Mesothelial cell of epicardium (in vitro differentiated cells): Measurements from ENCODE around the gene LIG1. TPM values are rescaled to one million over a fixed set of nuclear protein-coding genes. Genes with fewer than 3 reads are reported as not detected.
A peak's percentile ranks its signal among the peaks of the same experiment; 100 is the strongest.

Source experiments
- DNase-seq, 2 experiments: peaks; one replicate each; pipeline ENCODE4 v3.0.0; 2021; ENCODE audit warnings: low spot score in 2 of 2; ENCODE audit not compliant: unreplicated experiment in 2 of 2
- H3K27ac Mint-ChIP-seq: 2 replicates; pipeline ENCODE4 v1.8.0; 2021; ENCODE audit warnings: mixed read lengths
- H3K27me3 Mint-ChIP-seq: 2 replicates; pipeline ENCODE4 v1.8.0; 2021; ENCODE audit warnings: low read depth, mixed read lengths
- H3K36me3 Mint-ChIP-seq: 2 replicates; pipeline ENCODE4 v1.8.0; 2021; ENCODE audit warnings: mixed read lengths
- H3K4me1 Mint-ChIP-seq: 2 replicates; pipeline ENCODE4 v1.8.0; 2021; ENCODE audit warnings: mixed read lengths
- H3K4me3 Mint-ChIP-seq: 2 replicates; pipeline ENCODE4 v1.8.0; 2021; ENCODE audit warnings: mild to moderate bottlenecking, moderate library complexity, mixed read lengths
- H3K9me3 Mint-ChIP-seq: 2 replicates; pipeline ENCODE4 v1.8.0; 2021; ENCODE audit warnings: mixed read lengths
- total RNA-seq: library from RNA; stranded (reverse); gene quantifications from 3 replicates; pipeline ENCODE4 v1.2.1, GENCODE V29; 2021
- TF ChIP-seq, protein P1 (sequence below): fragments of 200-600 bp; sonication (generic); IDR thresholded peaks from one replicate; pipeline ENCODE4 v1.5.0; 2021; ENCODE audit warnings: antibody characterized with exemption; ENCODE audit not compliant: unreplicated experiment

The LIG1 gene
- total RNA-seq, 1 donor from 2014 or later = 66.5 TPM

GRCh38 chr19:48175578-48175977 lies 5.4 kb upstream of the LIG1 start:
- peaks cover 3% of the 10 kb centered on the region for H3K9me3 Mint-ChIP-seq
- no peak overlapping the region for H3K4me3 Mint-ChIP-seq
- H3K27ac Mint-ChIP-seq = peak overlapping the region; percentile 40
- peaks cover 8% of the 10 kb centered on the region for H3K4me1 Mint-ChIP-seq
- TF ChIP-seq, protein P1, sequence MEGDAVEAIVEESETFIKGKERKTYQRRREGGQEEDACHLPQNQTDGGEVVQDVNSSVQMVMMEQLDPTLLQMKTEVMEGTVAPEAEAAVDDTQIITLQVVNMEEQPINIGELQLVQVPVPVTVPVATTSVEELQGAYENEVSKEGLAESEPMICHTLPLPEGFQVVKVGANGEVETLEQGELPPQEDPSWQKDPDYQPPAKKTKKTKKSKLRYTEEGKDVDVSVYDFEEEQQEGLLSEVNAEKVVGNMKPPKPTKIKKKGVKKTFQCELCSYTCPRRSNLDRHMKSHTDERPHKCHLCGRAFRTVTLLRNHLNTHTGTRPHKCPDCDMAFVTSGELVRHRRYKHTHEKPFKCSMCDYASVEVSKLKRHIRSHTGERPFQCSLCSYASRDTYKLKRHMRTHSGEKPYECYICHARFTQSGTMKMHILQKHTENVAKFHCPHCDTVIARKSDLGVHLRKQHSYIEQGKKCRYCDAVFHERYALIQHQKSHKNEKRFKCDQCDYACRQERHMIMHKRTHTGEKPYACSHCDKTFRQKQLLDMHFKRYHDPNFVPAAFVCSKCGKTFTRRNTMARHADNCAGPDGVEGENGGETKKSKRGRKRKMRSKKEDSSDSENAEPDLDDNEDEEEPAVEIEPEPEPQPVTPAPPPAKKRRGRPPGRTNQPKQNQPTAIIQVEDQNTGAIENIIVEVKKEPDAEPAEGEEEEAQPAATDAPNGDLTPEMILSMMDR = no peak
- DNase-seq = no peak
- peaks cover 49% of the 10 kb centered on the region for H3K36me3 Mint-ChIP-seq
- no peaks in the 10 kb centered on the region for H3K27me3 Mint-ChIP-seq

DNA sequence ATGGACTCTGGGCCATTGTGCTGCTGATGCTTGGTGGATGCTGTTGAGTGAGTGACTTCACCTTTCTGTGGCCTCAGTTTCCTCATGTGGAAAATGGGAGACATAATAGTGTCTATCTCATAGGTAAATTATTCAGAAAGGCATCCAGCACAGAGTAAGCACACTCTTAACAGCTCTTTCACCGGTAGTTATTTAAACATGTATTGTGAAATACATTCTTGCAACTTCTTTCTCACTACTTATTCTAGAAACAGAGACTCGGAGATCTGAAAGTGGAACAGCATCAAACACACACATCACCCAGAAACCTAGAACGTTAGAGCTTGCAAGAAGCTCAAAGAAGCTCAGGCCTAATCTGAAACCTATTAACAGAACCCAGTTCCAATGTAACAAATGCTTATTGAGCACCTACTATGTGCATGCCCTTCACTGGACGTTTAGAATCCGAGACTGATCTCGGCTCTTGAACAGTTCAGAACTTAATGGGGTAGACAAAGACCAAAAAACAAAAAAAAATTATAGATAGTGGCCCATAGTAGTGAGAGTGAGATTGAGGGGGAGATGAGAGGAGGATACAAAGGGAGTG lies 4.4 kb upstream of the LIG1 start:
- peaks cover 10% of the 10 kb centered on the region for H3K4me1 Mint-ChIP-seq
- no peak for DNase-seq
- H3K27me3 Mint-ChIP-seq = no peaks in the 10 kb centered on the region
- TF ChIP-seq, protein P1 = no peak
- no peak overlapping the region for H3K27ac Mint-ChIP-seq
- H3K36me3 Mint-ChIP-seq = peaks cover 40% of the 10 kb centered on the region
- H3K9me3 Mint-ChIP-seq = no peaks in the 10 kb centered on the region
- no peak overlapping the region for H3K4me3 Mint-ChIP-seq

DNA sequence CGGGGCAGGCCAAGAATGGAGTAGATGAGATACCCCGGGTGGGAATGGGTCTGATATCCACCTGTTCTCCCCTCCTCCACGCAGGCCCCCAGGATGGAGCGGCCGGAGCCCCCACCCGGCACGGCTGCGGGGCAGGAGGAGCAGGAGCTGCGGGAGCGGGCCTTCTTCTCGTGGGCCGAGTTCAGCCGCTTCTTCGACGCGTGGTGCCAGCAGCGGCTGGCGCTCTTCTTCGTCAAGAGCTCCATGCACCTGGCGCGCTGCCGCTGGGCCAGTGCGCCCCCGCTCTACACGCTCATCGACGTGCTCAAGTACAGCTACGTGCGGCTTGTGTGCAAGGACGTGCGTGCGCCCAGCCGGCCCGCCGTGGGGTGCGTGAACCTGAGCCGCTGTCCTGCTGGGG lies 1.6 kb upstream of the LIG1 start:
- H3K27ac Mint-ChIP-seq = no peak overlapping the region
- DNase-seq = no peak
- H3K4me1 Mint-ChIP-seq = peaks cover 18% of the 10 kb centered on the region
- TF ChIP-seq, protein P1 = no peak
- no peaks in the 10 kb centered on the region for H3K27me3 Mint-ChIP-seq
- H3K4me3 Mint-ChIP-seq = peak overlapping the region; percentile 96
- no peaks in the 10 kb centered on the region for H3K9me3 Mint-ChIP-seq
- H3K36me3 Mint-ChIP-seq = peaks cover 24% of the 10 kb centered on the region

DNA sequence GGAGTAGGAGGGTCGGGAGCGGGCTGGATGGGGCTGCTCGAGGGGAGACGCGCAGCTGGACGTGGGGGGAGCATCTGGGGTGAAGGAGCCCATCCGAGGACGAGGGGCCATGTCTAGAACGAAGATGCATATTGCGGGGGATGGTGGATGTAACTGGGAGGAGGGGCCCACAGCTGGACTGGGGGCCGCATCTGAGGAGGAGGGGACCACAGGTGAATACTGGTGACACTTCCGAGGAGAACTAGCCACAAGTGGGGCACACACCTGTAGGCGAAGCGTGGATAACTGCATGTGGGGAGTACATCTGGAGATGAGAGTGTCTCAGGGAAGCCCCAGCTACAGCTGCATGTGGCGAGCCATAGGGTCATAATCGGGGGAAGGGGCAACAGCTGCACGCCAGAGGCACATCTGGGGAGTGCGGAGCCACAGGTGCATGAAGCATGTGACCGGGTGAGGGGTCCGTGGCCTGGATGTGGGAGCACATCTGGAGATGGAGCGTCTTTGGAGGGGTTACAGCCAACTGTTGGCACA lies 738 bp upstream of the LIG1 start:
- Mint-ChIP-seq H3K4me3 (peak overlapping the region; percentile 96), H3K36me3 (peaks cover 22% of the 10 kb centered on the region), H3K9me3 (no peaks in the 10 kb centered on the region), H3K27ac (peak overlapping the region; percentile 77), H3K4me1 (peaks cover 18% of the 10 kb centered on the region), H3K27me3 (no peaks in the 10 kb centered on the region)
- TF ChIP-seq, protein P1 = no peak
- no peak for DNase-seq

- Mint-ChIP-seq H3K9me3 (no peaks in the 10 kb centered on the region), H3K4me1 (peaks cover 18% of the 10 kb centered on the region), H3K4me3 (peak overlapping the region; percentile 96), H3K27me3 (no peaks in the 10 kb centered on the region), H3K27ac (peak overlapping the region; percentile 77), H3K36me3 (peaks cover 14% of the 10 kb centered on the region)
- DNase-seq = peak; percentile 81 to 87
- TF ChIP-seq, protein P1 = no peak
Observed at GRCh38 chr19:48169578-48169938, 586 bp downstream of the LIG1 start.

DNA sequence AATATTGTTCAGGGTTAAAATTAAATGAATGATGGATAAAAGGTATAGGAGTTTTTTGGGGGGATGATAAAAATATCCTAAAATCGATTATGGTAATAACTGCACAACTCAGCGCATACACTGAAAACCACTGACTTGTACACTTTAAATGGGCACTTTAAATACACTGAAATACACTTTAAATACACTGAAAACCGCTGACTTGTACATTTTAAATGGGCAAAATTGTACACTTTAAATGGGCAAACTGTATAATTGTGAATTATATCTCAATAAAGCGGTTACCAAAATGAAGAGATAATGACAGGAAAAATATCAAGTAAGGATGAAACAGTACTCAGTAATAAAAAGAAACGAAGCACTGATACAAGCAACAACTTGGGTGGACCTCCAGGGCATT lies 1.5 kb downstream of the LIG1 start:
- Mint-ChIP-seq H3K4me3 (peak overlapping the region; percentile 96), H3K36me3 (peaks cover 11% of the 10 kb centered on the region), H3K27me3 (no peaks in the 10 kb centered on the region), H3K4me1 (peaks cover 18% of the 10 kb centered on the region), H3K27ac (peak overlapping the region; percentile 77), H3K9me3 (no peaks in the 10 kb centered on the region)
- DNase-seq = no peak
- TF ChIP-seq, protein P1 = no peak
